ENCODE measurements around the gene GNG11.
"Not testable (repeated sequence)": the region's sequence is repeated elsewhere in the genome, so short reads cannot be mapped to it uniquely, and the experiment has no call there.

DNA sequence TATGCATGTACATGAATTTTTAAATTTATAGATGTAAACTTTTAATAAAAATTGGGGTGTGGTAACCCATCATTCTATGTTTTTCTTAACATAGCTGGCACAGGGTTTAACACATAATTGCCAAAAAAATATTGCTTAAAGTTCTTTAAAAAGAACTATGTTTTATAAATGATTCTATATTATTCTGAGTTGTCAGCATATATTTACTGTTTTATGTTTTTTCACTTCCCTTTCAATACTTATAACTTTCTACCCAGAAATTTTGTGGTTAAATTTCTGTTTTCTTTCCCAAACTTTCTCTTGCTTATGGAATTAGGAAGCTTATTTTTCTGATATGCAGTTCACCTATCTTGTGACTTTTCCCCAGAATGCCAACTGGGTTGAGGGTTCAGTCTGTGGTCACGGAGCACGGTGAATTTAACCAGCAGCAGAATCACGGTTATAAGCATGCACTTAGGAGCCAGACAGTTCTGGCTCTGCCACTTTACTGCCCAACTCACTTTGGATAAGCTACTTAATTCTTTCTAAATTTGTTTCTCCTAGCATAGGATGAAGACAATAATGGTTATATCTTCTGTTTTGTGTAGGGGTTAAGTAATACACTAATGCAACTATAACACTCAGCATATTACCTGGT lies 6.2 kb upstream of the GNG11 start:
- TF ChIP-seq BCL11A (IDR thresholded peaks at IDR 0.05; ENCODE audit: low read depth, low read length); TCF12 (IDR thresholded peaks at IDR 0.05; ENCODE audit: low read depth, low read length); TARDBP (IDR thresholded peaks at IDR 0.05; ENCODE audit: borderline replicate concordance); CTCF (IDR thresholded peaks at IDR 0.05 in 2 of 3, conservative IDR thresholded peaks at IDR 0.05 in 1 of 3; ENCODE audit: control insufficient read depth in 2 of 3, extremely low read depth in 1 of 3, insufficient read depth in 1 of 3, low read depth in 3 of 3, low read length in 3 of 3); ELK1 (IDR thresholded peaks at IDR 0.05; ENCODE audit: low read depth, low read length); SUZ12 (IDR thresholded peaks at IDR 0.05; ENCODE audit: unreplicated experiment); RFX5 (IDR thresholded peaks at IDR 0.05; ENCODE audit: low read depth, low read length); MAX (IDR thresholded peaks at IDR 0.05; ENCODE audit: low read depth, low read length); USF1 (IDR thresholded peaks at IDR 0.05; ENCODE audit: borderline replicate concordance, extremely low read length, insufficient read depth, low read depth, low read length); FOXM1 (IDR thresholded peaks at IDR 0.05; ENCODE audit: low read depth, low read length); EZH2 (IDR thresholded peaks at IDR 0.05; ENCODE audit: borderline replicate concordance, control insufficient read depth, low read depth, low read length): not testable (repeated sequence)
- TF ChIP-seq, protein P1, sequence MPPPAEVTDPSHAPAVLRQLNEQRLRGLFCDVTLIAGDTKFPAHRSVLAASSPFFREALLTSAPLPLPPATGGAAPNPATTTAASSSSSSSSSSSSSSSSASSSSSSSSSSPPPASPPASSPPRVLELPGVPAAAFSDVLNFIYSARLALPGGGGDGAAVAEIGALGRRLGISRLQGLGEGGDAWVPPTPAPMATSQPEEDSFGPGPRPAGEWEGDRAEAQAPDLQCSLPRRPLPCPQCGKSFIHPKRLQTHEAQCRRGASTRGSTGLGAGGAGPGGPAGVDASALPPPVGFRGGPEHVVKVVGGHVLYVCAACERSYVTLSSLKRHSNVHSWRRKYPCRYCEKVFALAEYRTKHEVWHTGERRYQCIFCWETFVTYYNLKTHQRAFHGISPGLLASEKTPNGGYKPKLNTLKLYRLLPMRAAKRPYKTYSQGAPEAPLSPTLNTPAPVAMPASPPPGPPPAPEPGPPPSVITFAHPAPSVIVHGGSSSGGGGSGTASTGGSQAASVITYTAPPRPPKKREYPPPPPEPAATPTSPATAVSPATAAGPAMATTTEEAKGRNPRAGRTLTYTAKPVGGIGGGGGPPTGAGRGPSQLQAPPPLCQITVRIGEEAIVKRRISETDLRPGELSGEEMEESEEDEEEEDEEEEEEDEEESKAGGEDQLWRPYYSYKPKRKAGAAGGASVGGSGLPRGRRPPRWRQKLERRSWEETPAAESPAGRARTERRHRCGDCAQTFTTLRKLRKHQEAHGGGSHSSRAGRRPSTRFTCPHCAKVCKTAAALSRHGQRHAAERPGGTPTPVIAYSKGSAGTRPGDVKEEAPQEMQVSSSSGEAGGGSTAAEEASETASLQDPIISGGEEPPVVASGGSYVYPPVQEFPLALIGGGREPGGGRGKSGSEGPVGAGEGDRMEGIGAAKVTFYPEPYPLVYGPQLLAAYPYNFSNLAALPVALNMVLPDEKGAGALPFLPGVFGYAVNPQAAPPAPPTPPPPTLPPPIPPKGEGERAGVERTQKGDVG (CRISPR knock-in tag; IDR thresholded peaks at IDR 0.05): not testable (repeated sequence)

Measured in GM12878 (cell line).